CD4-positive, alpha-beta T cell treated with Interleukin-6 for 4 hours (primary cell): ENCODE results near the gene PARVA.

Experiments used
- DNase-seq: peaks from one replicate; pipeline ENCODE4 v3.0.0-alpha.2; 2020; ENCODE audit warnings: mixed read lengths

Gene PARVA

DNA sequence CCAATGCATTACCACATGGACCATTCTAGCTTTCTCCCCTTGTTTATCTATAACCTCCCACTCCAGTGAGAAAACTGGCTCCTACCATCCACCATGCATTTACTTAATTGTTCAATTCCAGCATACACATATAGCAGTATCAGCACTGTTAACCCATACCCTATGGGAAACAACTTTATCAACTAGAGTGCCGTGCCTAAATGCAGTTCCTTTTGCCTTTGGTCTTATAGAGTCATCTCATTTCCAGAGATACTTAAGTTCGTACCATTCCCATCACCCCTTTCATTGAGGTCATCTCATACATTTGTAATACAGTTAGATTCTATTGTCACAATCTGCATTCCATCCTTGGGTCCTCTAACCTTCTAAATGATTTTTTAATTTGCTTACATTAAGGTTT is 86.9 kb downstream of the PARVA start:
- no peak for DNase-seq

DNA sequence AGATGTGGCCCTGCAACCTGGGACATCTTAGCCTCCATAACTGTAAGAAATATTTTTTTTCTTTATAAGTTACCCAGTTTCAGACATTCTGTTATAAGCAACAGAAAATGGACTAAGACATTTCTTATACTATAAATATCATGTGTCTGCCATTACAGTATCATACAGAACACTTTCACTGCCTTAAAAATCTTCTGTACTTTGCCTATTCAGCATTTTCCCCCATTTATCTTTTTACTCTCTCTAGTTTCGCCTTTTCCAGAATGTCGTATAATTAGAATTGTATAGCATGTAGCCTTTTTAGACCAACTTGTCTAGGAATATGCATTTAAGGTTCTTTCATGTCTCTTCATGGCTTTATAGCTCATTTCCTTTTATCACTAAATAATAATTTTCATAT is 88.0 kb downstream of the PARVA start:
- DNase-seq = no peak

DNA sequence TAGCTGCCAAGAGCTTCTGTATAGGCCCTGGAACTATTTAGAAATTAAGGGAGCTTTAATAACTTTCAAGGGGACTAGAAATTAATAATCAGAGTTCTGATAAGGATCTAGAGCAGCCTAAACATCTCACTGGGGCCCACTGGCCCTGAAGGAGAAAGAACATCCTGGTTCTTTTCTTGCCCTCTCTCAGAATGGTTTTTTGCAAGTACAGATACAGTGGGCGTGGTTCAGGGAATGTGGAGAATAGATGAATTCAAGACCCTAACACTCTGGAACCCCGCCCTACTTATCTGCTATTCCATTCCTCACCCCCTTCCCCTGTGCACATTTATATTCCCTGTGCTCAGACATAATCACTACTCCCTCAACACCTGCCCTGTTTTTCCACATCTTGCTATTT is 90.2 kb downstream of the PARVA start:
- DNase-seq = no peak

DNA sequence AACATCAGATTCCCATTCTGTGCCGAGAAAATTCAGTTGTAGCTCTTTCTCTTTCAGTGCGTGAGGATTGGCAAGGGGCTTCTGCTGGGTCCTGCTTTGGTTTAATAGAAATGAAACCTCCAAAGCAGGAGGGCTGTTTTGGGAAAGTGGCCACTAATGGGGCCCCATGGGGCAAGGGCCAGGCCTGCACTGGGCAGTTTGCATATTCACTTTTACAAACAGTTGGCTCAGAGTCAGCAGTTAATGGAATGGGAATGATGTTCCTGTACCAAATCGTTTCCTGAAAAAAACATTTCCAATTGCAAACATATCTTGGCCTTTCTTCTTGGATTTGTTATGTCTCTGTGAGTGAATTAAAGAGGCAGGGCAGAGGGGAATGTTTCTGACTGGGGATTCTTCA is 92.1 kb downstream of the PARVA start:
- DNase-seq = no peak

DNA sequence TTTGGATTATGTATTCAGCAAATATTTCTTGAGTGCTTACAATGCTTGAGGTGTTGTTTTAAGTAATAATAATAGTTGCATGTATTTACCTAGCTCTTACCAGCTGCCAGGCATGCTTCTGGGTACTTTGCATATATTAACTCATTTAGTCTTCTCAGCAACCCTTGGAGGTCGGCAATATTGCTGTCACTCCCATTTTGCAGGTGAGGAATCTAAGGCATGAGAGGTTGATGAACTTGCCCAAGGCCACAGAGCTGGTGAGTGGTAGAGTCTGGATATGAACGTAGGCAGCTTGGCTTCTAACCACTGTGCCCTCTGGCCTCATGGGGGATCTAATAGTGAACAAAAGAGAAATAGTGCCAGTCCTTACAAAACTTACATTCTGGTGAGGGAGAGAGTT is 92.9 kb downstream of the PARVA start:
- no peak for DNase-seq

DNA sequence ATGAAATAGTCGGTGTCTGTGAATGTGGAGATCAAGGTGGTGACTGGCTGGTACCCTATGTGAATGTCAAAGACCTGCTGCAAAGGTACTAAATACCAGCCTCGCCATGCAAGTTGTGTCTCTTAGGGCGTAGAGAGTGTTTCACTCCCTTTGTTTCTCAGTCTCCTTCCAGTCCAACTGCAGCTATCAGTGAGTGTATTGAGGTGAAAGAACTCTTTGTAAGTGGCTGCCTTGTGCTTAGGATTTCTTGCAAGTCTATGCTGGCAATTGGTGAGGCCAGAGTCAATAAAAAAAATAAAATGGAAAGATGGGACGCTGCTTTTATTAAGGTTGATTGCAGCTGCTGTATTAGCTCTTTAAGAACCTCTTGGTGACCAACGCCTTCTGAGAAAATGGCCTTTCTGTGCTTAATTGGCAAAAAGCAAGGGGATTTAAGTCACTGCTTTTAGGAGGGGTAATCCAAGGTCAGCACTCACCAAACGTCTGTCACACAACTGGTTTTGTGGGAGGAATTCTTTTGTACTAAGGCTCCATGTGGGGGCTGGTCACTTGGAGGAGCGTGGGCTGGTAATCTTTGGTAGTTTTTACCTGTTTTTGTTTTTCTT is 95.1 kb downstream of the PARVA start:
- no peak for DNase-seq

DNA sequence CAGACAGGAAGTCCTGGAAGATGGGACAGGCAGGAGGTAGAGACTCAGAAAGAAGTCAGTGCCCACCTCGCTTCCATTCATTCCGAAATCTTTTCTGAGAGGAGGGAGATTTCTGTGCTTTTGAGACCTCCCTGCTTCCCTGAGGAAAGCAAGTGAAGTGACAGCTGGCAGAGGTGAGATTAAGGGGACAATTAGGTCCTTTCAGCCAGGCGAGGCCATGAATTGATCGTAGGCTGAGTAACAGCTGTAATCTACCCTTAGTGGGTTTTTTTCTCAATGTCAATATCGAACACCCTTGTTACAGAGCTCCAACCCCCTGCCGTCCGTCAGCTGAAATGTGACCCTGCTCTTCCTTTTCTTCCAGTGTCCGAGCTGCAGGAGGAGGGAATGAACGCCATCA is 96.0 kb downstream of the PARVA start:
- DNase-seq = no peak

DNA sequence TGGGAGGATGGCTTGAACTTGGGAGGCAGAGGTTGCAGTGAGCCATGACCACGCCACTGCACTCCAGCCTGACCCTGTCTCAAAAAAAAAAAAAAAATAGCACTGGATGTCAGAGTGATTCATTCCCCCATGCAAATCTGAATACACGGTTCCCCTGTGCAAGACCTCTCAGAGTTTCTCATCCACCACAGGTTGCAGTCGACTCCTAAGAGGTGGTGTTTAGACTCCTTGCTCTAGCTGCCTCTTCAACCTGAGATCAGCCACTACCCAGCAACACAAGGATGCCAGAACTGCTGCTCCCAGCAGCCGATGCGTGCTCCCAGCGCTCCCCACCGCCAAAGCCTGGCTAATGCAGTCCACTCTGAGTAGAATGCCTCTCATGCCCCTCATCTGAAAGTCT is 97.5 kb downstream of the PARVA start:
- DNase-seq = no peak

DNA sequence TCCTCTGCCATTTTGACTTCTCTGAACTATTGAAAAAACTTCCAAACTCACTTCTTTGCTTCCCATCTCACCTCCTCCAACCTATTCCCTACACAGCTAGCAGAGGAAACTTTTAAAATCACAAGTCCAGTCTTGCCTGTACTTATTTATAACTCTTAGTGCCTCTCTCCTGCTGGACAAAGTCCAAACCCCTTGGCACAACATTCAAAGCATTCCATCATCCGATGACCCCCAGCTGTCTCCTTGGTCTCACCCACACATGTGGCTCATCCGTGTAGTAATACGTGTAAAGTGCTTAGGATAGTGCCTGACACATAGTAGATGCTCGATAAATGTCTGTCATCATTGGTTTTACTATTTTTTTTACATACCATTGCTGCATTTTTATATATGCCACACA is 101.4 kb downstream of the PARVA start:
- no peak for DNase-seq

DNA sequence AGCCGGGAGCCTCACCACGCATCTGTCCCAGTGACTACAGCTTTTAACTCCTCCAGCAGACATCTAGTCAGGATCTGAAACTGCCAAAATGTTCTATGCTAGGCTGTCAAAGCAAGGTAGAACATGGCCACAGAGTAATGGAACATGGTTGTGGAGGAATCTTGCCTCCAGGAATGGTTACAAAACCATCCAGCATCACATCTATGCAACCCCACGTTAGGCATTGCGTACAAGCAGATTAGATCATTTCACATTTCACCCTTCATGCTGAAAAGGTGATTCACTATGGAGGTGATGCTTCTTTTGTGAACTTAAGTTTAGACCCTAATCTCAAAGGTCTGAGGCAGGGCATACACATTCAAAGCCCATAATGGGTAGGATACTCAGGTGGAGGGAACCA is 103.0 kb downstream of the PARVA start:
- no peak for DNase-seq

DNA sequence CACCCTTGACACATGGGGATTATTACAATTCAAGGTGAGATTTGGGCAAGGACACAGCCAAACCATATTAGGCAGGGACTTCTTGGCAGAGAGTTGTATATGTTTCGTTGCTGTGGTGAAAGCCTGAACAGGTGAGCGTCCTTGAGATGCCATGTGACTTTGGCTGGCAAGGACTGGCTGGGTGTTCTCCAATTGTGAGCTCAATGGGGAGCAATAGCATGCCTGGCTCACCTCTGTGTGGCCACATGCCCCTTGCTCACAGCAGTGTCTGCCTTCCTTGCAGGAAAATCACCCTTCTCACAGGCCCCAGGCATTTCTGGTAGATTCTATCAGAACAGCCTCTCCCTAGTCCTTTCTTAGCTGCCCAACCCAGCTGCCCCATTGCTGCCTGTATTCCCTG is 105.5 kb downstream of the PARVA start:
- no peak for DNase-seq

DNA sequence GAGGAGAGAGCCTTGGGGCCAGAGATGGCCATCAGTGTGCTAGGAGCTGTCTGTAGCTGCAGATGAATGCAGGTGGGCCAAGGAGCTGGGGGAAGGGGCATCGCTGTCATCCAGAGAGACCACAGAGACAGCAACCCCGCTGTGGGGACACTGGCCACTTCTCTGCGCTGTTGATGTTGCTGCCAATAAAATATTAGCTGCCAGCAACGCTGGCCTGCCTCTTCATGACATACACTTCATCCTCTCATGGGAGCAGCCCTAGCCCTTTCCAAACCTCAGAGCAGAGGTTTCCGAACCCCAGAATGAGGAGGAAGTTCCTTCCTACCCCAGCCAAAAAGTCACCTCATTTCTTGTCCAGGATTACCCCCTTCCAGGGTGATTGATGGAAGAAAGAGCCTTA is 106.2 kb downstream of the PARVA start:
- DNase-seq = no peak

DNA sequence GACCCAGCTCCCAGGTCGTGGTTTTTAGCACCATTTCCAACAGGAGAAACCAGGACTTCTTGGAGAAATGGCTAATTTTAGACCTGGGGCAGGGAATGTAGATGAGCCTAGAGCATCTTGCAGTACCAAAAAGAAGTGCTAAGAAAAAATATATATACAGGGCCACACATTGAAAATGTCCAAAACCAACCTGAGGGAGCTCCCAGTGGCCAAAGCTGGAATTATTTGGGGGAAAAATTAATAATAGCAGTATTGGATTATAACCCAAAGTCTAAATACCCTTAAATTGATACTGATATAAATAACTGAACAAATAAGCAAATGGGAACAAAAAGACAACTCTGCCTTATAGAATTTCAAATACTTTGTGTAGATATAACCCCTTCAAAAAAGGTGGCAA is 108.0 kb downstream of the PARVA start:
- DNase-seq = no peak

DNA sequence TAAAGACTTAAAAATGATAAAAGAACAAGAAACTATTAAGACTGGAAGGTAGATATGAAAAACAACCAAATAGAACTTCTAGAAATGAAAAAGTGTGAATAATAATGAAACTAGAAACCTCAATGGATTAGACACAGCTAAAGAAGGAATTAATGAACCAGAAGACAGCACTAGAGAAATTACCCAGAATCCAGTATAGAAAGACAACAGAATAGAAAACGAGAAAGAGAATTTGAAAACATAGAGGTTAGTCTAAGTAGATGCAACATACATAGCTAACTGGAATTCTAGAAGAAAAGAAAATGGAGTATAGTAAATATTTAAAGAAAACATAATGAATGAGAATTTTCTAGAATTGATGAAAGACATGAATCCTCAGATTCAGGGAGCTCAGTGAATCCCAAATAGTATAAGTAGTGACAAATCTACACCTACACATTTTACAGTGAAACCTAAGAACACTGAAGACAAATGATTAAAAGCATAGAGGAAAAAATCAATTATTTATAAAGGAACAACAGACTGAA is 111.9 kb downstream of the PARVA start:
- DNase-seq = no peak

DNA sequence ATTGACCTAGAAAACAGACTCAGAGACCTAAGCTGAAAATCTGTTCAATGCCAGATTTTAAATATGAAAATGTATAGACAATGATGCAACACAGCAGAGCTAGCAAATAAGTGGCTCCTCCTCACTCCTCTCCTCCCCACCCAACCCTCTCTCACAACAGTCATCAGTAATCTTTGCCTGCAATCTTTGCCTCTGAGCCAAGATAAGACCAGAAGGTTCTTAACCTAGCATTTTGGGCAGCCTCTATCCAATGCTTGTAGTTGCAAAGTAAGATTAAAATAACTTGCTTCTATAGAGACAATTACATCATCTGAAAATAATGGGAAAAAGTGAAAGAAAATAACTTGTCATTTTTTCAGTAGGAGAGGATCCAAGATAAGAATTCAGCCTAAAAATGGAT is 117.3 kb downstream of the PARVA start:
- DNase-seq = no peak

DNA sequence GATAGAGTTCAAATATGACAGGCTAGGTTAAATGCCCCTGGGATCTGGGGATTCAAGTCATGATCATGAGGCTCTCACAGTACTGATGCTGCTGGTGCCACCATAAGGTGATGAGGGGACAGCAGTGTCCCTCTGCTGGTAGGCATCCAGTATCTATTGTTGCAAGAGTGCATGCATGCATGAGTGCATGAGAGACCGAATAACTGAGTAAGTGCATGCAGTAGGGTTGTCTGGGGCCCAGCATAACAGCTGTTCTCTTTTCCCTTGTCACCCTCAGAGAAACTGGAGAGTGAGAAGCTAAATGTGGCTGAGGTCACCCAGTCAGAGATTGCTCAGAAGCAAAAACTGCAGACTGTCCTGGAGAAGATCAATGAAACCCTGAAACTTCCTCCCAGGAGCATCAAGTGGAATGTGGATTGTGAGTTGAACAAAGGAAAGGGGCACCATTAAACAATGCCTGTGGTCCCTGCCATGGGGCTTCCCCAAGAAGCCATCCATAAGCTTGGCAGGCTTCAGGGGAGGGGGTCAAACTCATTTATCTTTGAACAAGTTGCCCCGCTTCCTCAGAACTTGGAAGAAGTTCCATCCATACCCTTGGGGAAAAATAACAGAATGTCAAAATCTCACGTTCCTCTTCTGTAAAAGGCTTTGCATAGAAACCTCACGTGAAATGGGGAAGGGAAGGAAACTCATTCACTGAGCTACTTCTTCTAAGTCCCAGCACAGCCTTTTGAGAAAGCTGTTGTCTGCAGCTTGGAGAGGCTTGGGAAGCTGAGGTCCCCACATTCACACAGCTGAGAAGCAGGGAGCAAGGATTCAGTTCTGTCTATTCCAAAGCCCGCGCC is 119.0 kb downstream of the PARVA start:
- no peak for DNase-seq

DNA sequence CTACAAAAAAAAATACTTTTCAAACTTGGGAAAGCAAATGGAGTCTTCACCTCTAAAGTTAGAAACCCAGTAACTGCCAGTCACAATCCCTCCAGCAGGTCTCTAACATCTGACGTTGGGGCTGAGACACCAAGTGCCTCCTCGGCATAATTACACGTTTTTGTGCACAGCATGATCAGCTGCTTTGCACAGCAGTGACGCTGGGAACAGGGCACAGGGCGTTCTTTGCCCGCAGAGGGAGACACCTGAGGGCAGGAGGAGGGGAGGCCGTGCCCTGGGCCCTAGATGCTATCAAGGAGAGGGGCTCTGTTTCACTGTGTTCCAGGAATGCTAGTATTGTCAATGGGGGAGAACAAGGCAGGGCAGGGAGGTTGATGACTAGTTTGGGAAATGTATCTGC is 120.1 kb downstream of the PARVA start:
- DNase-seq = no peak

DNA sequence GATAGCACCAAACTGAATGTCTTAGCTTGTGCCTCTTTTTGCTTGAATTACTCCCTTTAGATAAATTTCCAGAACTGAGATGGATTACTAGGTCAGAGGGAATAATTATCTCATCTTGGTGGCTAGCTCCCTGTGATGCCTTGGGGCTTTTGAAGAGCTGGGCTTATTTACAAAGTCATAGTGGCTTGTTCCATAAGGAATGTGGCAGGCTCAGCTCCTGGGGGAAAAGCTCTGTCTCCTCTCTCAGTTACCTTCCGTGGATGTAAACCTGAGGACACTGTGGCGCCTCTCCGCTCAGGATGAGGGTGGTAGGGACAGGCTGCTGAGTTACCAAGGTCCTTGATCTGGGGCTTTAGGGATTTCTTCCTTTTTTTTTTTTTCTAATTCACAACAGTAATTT is 121.7 kb downstream of the PARVA start:
- DNase-seq = no peak

DNA sequence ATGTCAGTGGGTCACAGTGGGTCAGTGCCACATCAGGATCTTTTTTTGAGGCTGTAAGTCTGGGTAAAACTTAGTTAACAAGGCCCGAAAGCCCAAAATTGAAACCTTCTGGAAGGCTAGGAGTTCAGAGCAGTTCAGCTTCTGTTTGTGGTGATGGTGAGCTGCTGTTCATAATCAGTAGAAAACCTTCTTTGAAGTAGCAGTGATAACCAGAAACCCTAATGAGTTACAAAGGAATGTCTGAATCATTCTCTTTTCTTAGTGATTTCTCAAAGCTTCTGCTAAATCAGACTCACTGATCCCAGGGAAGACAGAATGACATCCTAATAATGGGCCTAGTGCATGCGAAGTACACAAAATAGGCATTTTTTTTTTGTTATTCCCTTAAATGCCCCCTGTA is 124.7 kb downstream of the PARVA start:
- DNase-seq = no peak

DNA sequence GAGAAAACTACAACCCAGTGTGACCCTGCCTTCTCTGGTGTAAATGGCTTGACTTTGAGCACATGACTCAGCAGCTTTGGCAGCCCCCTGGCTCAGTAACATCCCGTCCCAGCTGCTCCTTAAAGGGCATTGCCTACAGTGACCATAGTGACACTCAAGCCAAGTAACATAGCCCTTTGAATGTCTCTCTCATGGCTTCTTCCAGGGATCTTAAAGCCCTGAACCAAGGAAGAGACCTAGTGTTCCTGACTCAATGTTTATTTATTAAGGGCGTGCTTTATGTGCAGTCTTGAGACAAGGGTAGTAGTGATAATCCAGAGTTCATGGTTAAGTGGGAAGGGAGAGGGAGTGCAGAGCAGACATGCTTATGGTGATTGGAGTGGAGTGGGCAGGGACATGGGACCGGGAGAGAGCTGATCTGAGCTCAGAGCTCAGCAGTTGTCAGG is 125.7 kb downstream of the PARVA start:
- DNase-seq = no peak

DNA sequence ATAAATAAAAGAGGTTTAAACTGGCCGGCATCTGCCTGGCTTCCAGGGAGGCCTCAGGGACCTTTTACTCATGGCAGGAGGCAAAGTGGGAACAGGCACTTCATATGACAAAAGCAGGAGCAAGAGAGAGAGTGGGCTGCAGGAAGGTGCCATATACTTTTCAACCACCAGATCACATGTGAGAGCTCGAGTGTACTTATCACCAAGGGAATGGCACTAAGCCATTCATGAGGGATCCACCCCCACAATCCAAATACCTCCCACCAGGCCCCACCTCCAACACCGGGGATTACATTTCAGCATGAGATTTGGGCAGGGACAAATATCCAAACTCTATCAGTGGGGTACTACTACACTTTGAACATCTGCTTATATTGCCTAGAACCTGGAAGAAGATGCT is 126.5 kb downstream of the PARVA start:
- no peak for DNase-seq

DNA sequence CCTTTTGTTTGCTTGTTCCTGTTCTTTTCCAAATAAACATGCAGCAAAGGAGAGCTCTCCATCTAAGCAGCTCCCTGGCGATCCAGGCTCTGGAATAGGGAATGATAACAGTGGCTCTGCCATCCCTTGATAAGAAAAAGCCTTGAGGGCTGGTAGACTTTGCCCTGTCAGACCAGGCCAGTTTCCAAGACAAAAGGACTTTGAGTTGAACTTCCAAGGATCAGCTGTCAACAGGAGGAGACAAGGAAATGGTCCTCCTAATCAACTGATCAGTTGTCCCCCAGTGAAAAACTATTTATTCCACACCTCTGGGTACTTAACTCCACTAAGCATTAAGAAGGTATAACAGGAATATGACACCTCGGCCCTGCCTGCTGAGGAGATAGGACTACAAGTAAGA is 127.8 kb downstream of the PARVA start:
- no peak for DNase-seq

DNA sequence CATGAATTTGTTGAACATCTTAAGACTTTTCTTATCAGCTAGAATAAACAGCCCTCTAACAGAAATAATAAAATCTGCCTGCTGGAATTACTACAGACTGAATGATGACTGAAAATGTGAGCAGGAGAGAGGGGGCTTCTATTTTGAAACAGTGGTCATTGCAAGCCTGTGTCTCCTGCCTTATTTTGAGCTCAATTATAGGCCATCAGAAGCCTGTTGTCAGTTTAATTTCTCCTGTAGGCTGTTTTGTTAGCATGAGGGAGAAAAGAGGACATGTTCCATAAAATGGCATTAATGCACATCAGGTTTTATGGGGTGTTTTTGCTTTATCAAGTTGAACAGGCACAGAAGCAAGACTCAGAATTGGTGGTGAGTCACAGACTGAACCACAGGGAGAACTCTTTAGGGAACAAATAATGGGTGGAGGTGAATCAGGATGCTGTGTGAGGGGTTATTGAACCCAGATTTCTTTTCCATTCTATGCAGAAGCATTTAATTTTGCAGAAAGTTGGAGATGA is 129.1 kb downstream of the PARVA start:
- no peak for DNase-seq

DNA sequence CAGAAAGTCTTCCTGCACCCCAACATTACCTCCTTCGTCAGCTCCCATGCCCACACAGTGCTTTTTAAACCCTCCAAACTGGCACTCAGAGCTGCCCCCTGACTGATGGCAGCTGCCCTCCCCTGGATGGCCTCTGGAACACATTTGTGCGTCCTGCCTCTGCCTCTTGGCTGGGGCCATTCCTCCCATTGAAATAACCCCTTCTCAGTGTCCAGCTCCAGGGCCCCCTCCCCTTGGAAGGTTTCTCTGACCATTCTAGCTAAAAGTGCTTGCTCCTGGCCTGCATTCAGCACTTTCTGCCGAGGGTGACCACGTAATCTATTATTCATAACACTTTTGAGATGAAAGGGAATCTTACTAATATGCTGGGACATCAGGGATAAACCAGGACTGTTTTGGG is 130.0 kb downstream of the PARVA start:
- DNase-seq = no peak
